BLaER1 treated with 17β-estradiol and CSF1 and Interleukin-3, amounts not matched to agents 10 nM and 100 nM (cell line): ENCODE measurements around the gene MAP6.

Experiments
- H3K27ac ChIP-seq, 11 experiments: shearing (Covaris generic); formaldehyde crosslinking; 2 replicates each; pipeline ENCODE4 v1.8.1; 2022
- H3K27me3 ChIP-seq, 11 experiments: shearing (Covaris generic); formaldehyde crosslinking; 2 replicates each; pipeline ENCODE4 v1.8.1; 2022
- H3K36me3 ChIP-seq, 11 experiments: shearing (Covaris generic); formaldehyde crosslinking; 2 replicates each; pipeline ENCODE4 v1.8.1; 2022
- H3K4me1 ChIP-seq, 10 experiments: shearing (Covaris generic); formaldehyde crosslinking; 2 replicates each; pipeline ENCODE4 v1.8.1; 2022
- H3K4me2 ChIP-seq, 11 experiments: shearing (Covaris generic); formaldehyde crosslinking; 2 replicates each; pipeline ENCODE4 v1.8.1; 2022
- H3K4me3 ChIP-seq, 10 experiments: shearing (Covaris generic); formaldehyde crosslinking; 2 replicates each; pipeline ENCODE4 v1.8.1; 2022
- H3K9ac ChIP-seq, 11 experiments: shearing (Covaris generic); formaldehyde crosslinking; 2 replicates each; pipeline ENCODE4 v1.8.1; 2022
- H3K9me3 ChIP-seq, 11 experiments: shearing (Covaris generic); formaldehyde crosslinking; replicated peaks in 1 of 11; 2 replicates each; pipeline ENCODE4 v1.8.1; 2022
- H4K20me1 ChIP-seq, 11 experiments: shearing (Covaris generic); formaldehyde crosslinking; 2 replicates each; pipeline ENCODE4 v1.8.1; 2022
- Cebpa-rat ChIP-seq, 11 experiments: shearing (Covaris generic); IDR thresholded peaks; 2 replicates each; pipeline ENCODE4 v1.8.1; 2022

MAP6 gene

GRCh38 chr11:75583718-75584658 is 84.8 kb downstream of the MAP6 start:
- Histone ChIP-seq H3K4me2 (peak overlapping the region; percentile 79 to 99 (median 94)), H4K20me1 (no peaks in the 10 kb centered on the region), H3K27ac (peak overlapping the region; percentile 91 to 99 (median 96)), H3K9me3 (no peaks in the 10 kb centered on the region), H3K27me3 (no peaks in the 10 kb centered on the region), H3K4me1 (peaks cover 28 to 44% (median 41%) of the 10 kb centered on the region in 10 experiments), H3K9ac (peak overlapping the region; percentile 92 to 99 (median 95)), H3K4me3 (peak overlapping the region; percentile 68 to 88 (median 74)), H3K36me3 (no peaks in the 10 kb centered on the region)
- TF ChIP-seq Cebpa-rat (IDR thresholded peaks at IDR 0.05), result no peak

- H3K27me3 ChIP-seq, result no peaks in the 10 kb centered on the region
- H3K36me3 ChIP-seq, result no peaks in the 10 kb centered on the region
- TF ChIP-seq Cebpa-rat (IDR thresholded peaks at IDR 0.05), result no peak
- no peaks in the 10 kb centered on the region for H4K20me1 ChIP-seq
- peak overlapping the region; percentile 79 to 99 (median 94) for H3K4me2 ChIP-seq
- H3K4me1 ChIP-seq, result peaks cover 29 to 50% (median 42%) of the 10 kb centered on the region in 10 experiments
- H3K9me3 ChIP-seq, result no peaks in the 10 kb centered on the region
- peak overlapping the region; percentile 68 to 88 (median 74) for H3K4me3 ChIP-seq
- peak overlapping the region; percentile 91 to 99 (median 96) for H3K27ac ChIP-seq
- peak overlapping the region; percentile 92 to 99 (median 95) for H3K9ac ChIP-seq
Observed at GRCh38 chr11:75582895-75583717, 85.7 kb downstream of the MAP6 start.

GRCh38 chr11:75582506-75582894 is 86.3 kb downstream of the MAP6 start:
- Histone ChIP-seq H3K4me3 (peak overlapping the region in 9 of 10 experiments; percentile 68 to 88 (median 72); a peak in 18 of 20 replicates), H3K4me2 (peak overlapping the region; percentile 79 to 99 (median 94)), H3K4me1 (peaks cover 35 to 53% (median 42%) of the 10 kb centered on the region in 10 experiments), H3K9ac (peak overlapping the region; percentile 92 to 99 (median 95)), H3K9me3 (no peaks in the 10 kb centered on the region), H4K20me1 (no peaks in the 10 kb centered on the region), H3K27me3 (no peaks in the 10 kb centered on the region), H3K36me3 (no peaks in the 10 kb centered on the region), H3K27ac (peak overlapping the region; percentile 91 to 99 (median 96); a peak in 20 of 22 replicates)
- no peak for TF ChIP-seq Cebpa-rat (IDR thresholded peaks at IDR 0.05)

GRCh38 chr11:75579841-75580240 is 89.0 kb downstream of the MAP6 start:
- no peaks in the 10 kb centered on the region; a peak in 1 of 22 replicates for H4K20me1 ChIP-seq
- TF ChIP-seq Cebpa-rat (IDR thresholded peaks at IDR 0.05), result no peak
- peaks cover 50 to 70% (median 56%) of the 10 kb centered on the region in 10 experiments for H3K4me1 ChIP-seq
- no peaks in the 10 kb centered on the region for H3K27me3 ChIP-seq
- H3K9ac ChIP-seq, result no peak overlapping the region
- no peak overlapping the region for H3K4me3 ChIP-seq
- no peaks in the 10 kb centered on the region for H3K36me3 ChIP-seq
- H3K4me2 ChIP-seq, result peak overlapping the region in 6 of 11 experiments; percentile 2 to 53 (median 27); a peak in 8 of 22 replicates
- no peak overlapping the region for H3K27ac ChIP-seq
- peaks cover 0 to 7% (median 0%) of the 10 kb centered on the region in 11 experiments; a peak in 5 of 22 replicates for H3K9me3 ChIP-seq

GRCh38 chr11:75578977-75579376 is 89.9 kb downstream of the MAP6 start:
- H4K20me1 ChIP-seq, result peaks cover 0 to under 1% (median 0%) of the 10 kb centered on the region in 11 experiments; a peak in 1 of 22 replicates
- H3K4me3 ChIP-seq, result no peak overlapping the region
- no peak for TF ChIP-seq Cebpa-rat (IDR thresholded peaks at IDR 0.05)
- H3K27ac ChIP-seq, result no peak overlapping the region
- peaks cover 43 to 65% (median 47%) of the 10 kb centered on the region in 10 experiments for H3K4me1 ChIP-seq
- H3K36me3 ChIP-seq, result peaks cover 0 to 4% (median 2%) of the 10 kb centered on the region in 11 experiments; a peak in 15 of 22 replicates
- H3K9ac ChIP-seq, result no peak overlapping the region
- no peak overlapping the region for H3K4me2 ChIP-seq
- H3K9me3 ChIP-seq, result peaks cover 0 to 7% (median 0%) of the 10 kb centered on the region in 11 experiments; a peak in 5 of 22 replicates
- H3K27me3 ChIP-seq, result no peaks in the 10 kb centered on the region

GRCh38 chr11:75577207-75577606 is 91.6 kb downstream of the MAP6 start:
- H3K36me3 ChIP-seq, result peaks cover 17 to 22% (median 20%) of the 10 kb centered on the region in 11 experiments
- no peak for TF ChIP-seq Cebpa-rat (IDR thresholded peaks at IDR 0.05)
- no peaks in the 10 kb centered on the region for H3K27me3 ChIP-seq
- H3K4me2 ChIP-seq, result peak overlapping the region in 9 of 11 experiments; percentile 5 to 71 (median 52); a peak in 14 of 22 replicates
- H3K27ac ChIP-seq, result peak overlapping the region in 9 of 11 experiments; percentile 13 to 66 (median 59); a peak in 14 of 22 replicates
- no peak overlapping the region for H3K4me3 ChIP-seq
- peaks cover 0 to 19% (median 0%) of the 10 kb centered on the region in 11 experiments; a peak in 3 of 22 replicates for H4K20me1 ChIP-seq
- peak overlapping the region in 2 of 11 experiments; percentile 14 to 33; a peak in 1 of 22 replicates for H3K9ac ChIP-seq
- peaks cover 29 to 55% (median 36%) of the 10 kb centered on the region in 10 experiments for H3K4me1 ChIP-seq
- peaks cover 0 to 7% (median 0%) of the 10 kb centered on the region in 11 experiments; a peak in 5 of 22 replicates for H3K9me3 ChIP-seq

GRCh38 chr11:75576499-75576918 is 92.3 kb downstream of the MAP6 start:
- Histone ChIP-seq H3K4me1 (peaks cover 28 to 48% (median 33%) of the 10 kb centered on the region in 10 experiments), H3K27ac (peak overlapping the region in 10 of 11 experiments; percentile 13 to 66 (median 56); a peak in 18 of 22 replicates), H3K9me3 (peaks cover 0 to 7% (median 0%) of the 10 kb centered on the region in 11 experiments; a peak in 5 of 22 replicates), H3K27me3 (no peaks in the 10 kb centered on the region), H4K20me1 (peaks cover 0 to 25% (median 0%) of the 10 kb centered on the region in 11 experiments; a peak in 3 of 22 replicates), H3K4me3 (no peak overlapping the region), H3K9ac (peak overlapping the region in 5 of 11 experiments; percentile 2 to 54 (median 23); a peak in 7 of 22 replicates), H3K36me3 (peaks cover 24 to 29% (median 27%) of the 10 kb centered on the region in 11 experiments), H3K4me2 (peak overlapping the region; percentile 5 to 72 (median 46); a peak in 20 of 22 replicates)
- TF ChIP-seq Cebpa-rat (IDR thresholded peaks at IDR 0.05), result no peak

- Histone ChIP-seq H3K9me3 (peaks cover 0 to 7% (median 0%) of the 10 kb centered on the region in 11 experiments; a peak in 5 of 22 replicates), H3K4me3 (no peak overlapping the region), H3K4me2 (peak overlapping the region; percentile 5 to 72 (median 46); a peak in 16 of 22 replicates), H4K20me1 (peaks cover 0 to 29% (median 0%) of the 10 kb centered on the region in 11 experiments; a peak in 3 of 22 replicates), H3K4me1 (peaks cover 28 to 45% (median 33%) of the 10 kb centered on the region in 10 experiments), H3K36me3 (peaks cover 29 to 34% (median 31%) of the 10 kb centered on the region in 11 experiments), H3K27ac (peak overlapping the region in 6 of 11 experiments; percentile 48 to 66 (median 62); a peak in 9 of 22 replicates), H3K27me3 (no peaks in the 10 kb centered on the region), H3K9ac (no peak overlapping the region)
- TF ChIP-seq Cebpa-rat (IDR thresholded peaks at IDR 0.05), result no peak
Observed at GRCh38 chr11:75576017-75576416, 92.8 kb downstream of the MAP6 start.
